Measurements from ENCODE around the gene TUBB6.

TUBB6 gene

DNA sequence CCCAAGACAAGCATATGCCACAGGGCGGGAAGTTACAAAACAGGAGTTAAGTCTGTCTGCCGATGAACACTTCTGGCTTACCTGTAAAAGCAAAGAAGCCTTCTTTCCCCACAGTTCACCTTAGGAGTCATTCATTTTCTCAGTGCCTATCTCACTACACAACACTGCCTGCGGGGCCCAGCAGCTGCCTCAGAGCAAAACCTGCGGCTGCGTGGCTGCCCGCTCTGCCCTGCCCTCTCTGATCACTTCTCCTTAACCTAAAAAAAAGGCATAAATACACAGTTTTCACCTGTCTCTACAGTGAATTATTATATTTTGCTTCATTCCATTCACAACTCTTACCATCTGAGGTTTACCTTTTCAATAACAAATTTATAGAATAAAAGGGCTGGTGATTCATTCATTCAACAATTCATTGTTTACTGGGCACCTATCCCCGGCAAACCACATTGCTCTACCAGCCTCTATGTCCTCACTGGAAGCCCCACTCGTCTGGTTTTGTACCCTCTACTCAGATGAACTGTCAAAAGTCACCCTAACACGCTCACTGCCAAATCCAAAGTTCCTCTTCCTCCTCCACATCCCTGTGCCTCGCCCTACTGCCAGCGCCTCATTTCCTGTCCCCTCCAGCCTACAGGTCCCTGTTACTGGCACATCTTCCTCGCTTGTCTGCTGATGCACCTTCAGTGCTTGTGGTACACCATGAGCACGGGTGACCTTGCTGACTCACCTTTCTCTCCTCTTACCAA is 37.6 kb downstream of the TUBB6 start:
- no peak for DNase-seq

- no peak for DNase-seq
Measured at GRCh38 chr18:12346240-12346565, 38.2 kb downstream of the TUBB6 start.

DNA sequence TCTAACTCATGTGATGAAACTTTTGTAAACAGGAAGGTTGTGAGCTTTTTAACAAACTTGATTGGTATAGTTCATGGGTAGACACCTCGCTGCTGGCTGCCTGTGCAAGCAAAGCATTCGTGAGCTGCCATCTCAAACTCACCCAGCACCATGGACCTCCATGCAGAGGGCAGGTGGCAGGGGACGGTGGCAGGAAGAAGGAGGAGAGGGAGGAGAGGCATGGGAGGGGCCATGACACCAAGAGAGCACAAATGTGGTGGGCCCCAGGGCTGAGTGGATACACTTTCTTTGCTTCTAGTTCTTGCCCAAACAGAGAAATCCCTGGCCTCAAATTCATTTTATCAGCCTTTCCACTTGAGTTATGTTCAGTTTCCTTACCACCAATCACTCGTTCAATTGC is 39.9 kb downstream of the TUBB6 start:
- DNase-seq, result no peak

- DNase-seq, result no peak
Measured at GRCh38 chr18:12352188-12352587, 44.1 kb downstream of the TUBB6 start.

GRCh38 chr18:12359515-12359927 is 51.5 kb downstream of the TUBB6 start:
- DNase-seq, result no peak

- DNase-seq, result no peak
Measured at GRCh38 chr18:12361770-12362378, 53.8 kb downstream of the TUBB6 start.

DNA sequence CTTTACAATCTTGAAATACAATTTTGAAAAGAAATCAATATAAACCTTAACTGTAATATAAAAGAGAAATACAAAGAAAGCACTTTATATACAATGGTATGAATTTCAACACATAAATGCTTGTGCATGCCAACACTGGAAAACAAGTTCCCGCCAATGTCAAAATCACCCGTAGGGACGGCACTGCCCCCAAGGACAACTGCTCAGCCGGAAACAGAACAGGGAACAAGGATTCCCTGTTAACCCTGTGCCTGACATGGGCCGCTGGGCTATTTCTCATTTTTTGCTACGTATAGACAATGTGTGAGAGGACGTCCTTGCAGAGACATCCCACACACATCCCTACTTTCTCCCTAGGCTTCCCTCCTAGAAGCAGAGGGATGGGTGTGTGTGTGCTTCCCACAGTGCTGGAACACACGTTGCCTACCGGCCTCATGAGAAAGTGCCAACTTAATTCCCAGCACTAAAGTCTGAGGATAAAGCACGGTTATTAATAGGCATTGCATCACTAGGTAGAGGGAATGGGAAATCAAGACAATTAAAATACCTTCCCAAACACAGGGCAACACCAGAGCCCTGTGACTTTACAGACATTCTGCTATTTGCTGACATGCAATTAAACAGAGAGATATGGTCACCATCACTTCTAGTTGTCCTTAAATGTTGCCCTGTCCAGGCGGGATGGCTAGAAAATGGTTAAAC is 54.6 kb downstream of the TUBB6 start:
- no peak for DNase-seq

DNA sequence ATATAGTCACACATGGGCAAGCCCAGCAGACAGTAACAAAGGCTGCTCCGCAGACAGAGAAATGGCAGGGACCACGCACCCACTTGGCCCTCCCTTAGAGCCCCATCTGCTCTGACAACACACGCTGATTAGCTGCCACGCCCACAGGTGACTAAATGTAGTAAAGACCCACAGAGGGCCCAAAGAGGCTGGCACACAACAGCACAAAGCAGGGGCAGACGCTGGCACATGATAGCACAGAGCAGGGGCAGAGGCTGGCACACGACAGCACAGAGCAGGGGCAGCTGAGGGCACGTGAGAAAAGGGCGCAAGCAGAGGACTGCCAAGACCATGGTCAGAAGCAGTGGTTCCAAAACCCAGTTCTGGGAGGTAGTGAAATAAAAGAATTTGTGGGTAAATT is 58.3 kb downstream of the TUBB6 start:
- DNase-seq, result no peak

GRCh38 chr18:12366784-12367183 is 58.7 kb downstream of the TUBB6 start:
- DNase-seq, result no peak

GRCh38 chr18:12369211-12369610 is 61.2 kb downstream of the TUBB6 start:
- DNase-seq, result no peak

- no peak for DNase-seq
Measured at GRCh38 chr18:12371590-12371989, 63.5 kb downstream of the TUBB6 start.

- no peak for DNase-seq
Measured at GRCh38 chr18:12372406-12372805, 64.4 kb downstream of the TUBB6 start.

DNA sequence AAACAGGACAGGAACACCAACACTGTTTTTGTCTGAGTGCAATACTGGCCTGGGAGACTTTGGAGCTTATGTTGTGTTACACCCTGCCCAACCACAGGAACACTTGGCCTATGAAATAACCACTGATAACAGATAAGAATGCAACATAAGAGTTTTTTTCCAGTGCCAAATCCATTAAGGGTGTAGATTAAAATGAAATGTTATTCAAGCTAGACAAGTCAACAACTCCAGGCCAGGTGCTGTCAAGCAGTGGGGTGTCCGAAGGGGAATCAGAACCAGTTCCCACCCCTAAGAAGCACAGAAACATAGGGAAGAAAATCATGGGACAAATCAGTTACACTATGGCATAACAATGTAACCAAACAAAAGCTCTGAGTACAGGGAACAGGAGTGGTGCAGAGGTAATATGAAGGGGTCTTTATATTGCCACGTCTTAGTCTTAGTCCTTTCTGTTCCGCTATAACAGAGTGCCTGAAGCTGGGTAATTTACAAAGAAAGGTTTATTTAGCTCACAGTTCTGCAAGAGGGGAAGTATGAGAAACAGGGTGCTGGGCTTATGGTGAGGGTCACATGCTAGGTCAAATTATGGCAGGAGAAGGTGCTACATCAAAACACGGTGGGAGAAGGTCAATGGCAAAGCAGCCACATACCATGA is 65.2 kb downstream of the TUBB6 start:
- no peak for DNase-seq

- no peak for DNase-seq
Measured at GRCh38 chr18:12373771-12374116, 65.7 kb downstream of the TUBB6 start.

- DNase-seq, result no peak
Measured at GRCh38 chr18:12374401-12374800, 66.4 kb downstream of the TUBB6 start.

Measured in cortex of kidney (tissue), 1 donor.